HG03039 (cell line): ENCODE results near the gene TGDS.
"Not testable (repeated sequence)": the region's sequence is repeated elsewhere in the genome, so short reads cannot be mapped to it uniquely, and the experiment has no call there.

ENCODE experiments used
- ATAC-seq: cut with Tn5 transposase; IDR thresholded peaks from one replicate; pipeline ENCODE4 v1.9.1; 2021; ENCODE audit warnings: mild to moderate bottlenecking, moderate library complexity; ENCODE audit not compliant: unreplicated experiment

Gene TGDS

DNA sequence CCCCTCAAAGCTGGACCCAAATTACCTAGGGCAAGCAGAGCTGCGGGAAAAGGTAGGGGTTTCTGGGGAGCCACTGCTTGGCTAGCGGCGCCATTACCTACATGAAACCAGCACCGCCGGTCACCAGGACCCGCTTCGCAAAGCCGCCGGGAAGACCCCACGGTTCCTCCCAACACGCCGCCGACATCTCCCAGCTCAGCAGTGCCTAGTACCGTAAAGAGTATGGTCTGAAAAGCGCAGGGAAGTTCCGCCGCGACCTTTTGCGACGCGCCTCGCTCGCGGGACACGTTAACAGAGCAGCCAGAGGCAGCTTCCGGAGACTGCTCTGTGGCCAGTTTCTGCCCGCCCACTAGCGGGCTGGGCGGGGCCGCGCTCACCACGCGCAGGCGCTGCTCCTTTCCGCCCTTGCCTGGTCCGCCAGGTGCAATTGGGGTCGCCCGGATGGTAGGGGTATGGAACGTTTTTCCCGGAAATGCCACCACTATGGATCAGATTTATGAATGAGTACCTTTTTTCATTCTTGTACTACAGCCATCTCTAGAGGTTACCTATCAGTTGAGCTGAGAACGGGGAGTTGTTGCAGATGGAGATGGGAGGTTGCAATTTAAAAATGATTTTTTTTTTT is at the start of gene TGDS:
TSS of gene TGDS (minus strand) at position 203 of the 625 bp plus-strand sequence. CDS start at position 187, 16 bp downstream.
- peak; percentile 95 for ATAC-seq

GRCh38 chr13:94641409-94641941 is 45.5 kb upstream of the TGDS start:
- no peak for ATAC-seq

- ATAC-seq: no peak
Measured at GRCh38 chr13:94640721-94641120, 44.8 kb upstream of the TGDS start.

- not testable (repeated sequence) for ATAC-seq
Measured at GRCh38 chr13:94637677-94638076, 41.7 kb upstream of the TGDS start.

- ATAC-seq: no peak
Measured at GRCh38 chr13:94636942-94637578, 41.1 kb upstream of the TGDS start.

GRCh38 chr13:94636096-94636495 is 40.1 kb upstream of the TGDS start:
- not testable (repeated sequence) for ATAC-seq

- no peak for ATAC-seq
Measured at GRCh38 chr13:94632226-94632980, 36.5 kb upstream of the TGDS start.

- ATAC-seq: no peak
Measured at GRCh38 chr13:94630858-94631257, 34.9 kb upstream of the TGDS start.

DNA sequence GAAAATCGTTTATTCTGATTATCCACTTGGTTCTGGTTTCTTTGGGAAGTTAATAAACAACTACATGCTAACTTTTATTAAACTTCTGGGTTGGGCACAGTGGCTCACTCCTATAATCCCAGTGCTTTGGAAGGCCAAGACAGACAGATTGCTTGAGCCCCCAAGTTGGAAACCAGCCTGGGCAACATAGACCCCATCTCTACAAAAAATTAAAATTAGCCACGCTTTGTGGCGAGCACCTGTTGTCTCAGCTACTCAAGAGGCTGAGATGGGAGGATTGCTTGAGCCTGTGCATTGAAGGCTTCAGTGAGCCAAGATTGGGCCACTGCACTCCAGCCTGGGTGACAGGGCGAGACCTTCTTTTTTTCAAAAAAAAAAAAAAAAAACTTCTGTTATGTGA is 27.4 kb upstream of the TGDS start:
- ATAC-seq: no peak

- no peak for ATAC-seq
Measured at GRCh38 chr13:94622344-94622743, 26.4 kb upstream of the TGDS start.

- peak; percentile 74 for ATAC-seq
Measured at GRCh38 chr13:94620286-94620896, 24.4 kb upstream of the TGDS start.

- ATAC-seq: no peak
Measured at GRCh38 chr13:94617389-94618000, 21.5 kb upstream of the TGDS start.

DNA sequence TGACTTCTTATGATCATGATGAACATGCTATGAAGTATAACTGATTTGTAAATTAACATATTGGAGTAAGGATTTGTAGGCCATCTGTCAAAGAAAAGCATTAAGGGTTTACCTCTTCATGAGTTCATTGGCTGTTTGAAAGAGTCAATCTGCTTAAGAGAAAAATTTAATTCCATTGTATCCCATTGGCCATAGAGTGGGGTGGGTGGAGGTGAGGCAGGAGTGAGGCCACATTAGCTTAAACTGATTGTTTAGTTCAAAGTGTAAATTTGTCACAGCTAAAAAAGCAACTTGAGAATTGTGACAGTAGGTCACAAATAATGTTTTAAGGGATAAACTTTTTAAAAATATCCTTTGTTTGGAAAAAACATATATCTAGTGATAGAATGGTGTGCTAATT is 17.1 kb upstream of the TGDS start:
- ATAC-seq: no peak

GRCh38 chr13:94612050-94612449 is 16.1 kb upstream of the TGDS start:
- no peak for ATAC-seq

- no peak for ATAC-seq
Measured at GRCh38 chr13:94610475-94610874, 14.5 kb upstream of the TGDS start.

- no peak for ATAC-seq
Measured at GRCh38 chr13:94609196-94609595, 13.2 kb upstream of the TGDS start.

DNA sequence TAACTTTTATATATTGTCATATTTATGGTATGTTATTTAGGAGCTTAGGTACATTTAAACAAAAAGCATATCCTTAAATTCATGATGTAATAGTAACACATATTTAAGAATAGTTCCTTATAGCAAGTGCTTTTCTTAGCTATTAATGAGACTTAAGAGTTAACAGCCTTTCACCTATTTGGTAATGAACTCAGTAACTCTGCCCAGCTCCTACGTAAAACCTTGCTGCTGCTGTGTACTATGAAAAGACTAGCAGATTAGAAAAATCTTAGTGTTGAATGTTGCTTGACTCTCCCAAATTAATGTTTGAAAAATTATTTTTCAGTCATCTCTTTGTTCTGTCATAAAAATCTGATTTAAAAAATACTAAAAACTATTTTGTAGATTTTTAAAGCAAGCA is 12.6 kb upstream of the TGDS start:
- no peak for ATAC-seq

- no peak for ATAC-seq
Measured at GRCh38 chr13:94607939-94608338, 12.0 kb upstream of the TGDS start.

GRCh38 chr13:94607056-94607455 is 11.1 kb upstream of the TGDS start:
- ATAC-seq: no peak

- no peak for ATAC-seq
Measured at GRCh38 chr13:94602467-94602866, 6.5 kb upstream of the TGDS start.
